Measurements from ENCODE around the gene MYO1B.

The MYO1B gene

GRCh38 chr2:191245046-191245868 is at the start of gene MYO1B:
Gene MYO1B, plus strand, starts transcription at chr2:191245404. Its CDS starts 31,492 bp downstream, at chr2:191276896.
- DNase-seq (ENCODE audit: low read depth in 2 of 2) = peak; percentile 64 to 65

GRCh38 chr2:191197096-191197495 is 48.1 kb upstream of the MYO1B start:
- DNase-seq (ENCODE audit: low read depth in 2 of 2) = no peak

- no peak for DNase-seq (ENCODE audit: low read depth in 2 of 2)
These were observed 46.9 kb upstream of the MYO1B start for GRCh38 chr2:191198271-191198670.

- DNase-seq (ENCODE audit: low read depth in 2 of 2) = no peak
These were observed 45.2 kb upstream of the MYO1B start for GRCh38 chr2:191199929-191200512.

DNA sequence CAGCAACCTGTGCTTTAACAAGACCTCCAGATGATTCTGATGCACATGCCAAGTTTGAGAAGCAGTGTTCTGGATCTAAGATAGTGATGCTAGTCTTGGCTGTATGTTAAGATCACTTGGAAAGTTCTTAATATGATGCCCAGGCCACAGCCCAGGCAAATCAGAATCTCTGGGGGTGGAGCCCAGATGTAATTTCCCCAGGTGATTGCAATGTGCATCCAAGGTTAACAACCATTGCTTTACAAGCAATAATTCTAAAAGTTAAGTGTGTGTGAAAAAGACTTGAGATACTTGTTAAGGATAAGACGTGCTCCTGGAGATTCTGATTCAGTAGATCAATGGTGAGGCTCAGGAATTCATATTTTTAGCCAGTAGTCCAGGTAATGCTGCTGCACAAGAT is 44.3 kb upstream of the MYO1B start:
- no peak for DNase-seq (ENCODE audit: low read depth in 2 of 2)

GRCh38 chr2:191202209-191202721 is 42.9 kb upstream of the MYO1B start:
- DNase-seq (ENCODE audit: low read depth in 2 of 2) = no peak

DNA sequence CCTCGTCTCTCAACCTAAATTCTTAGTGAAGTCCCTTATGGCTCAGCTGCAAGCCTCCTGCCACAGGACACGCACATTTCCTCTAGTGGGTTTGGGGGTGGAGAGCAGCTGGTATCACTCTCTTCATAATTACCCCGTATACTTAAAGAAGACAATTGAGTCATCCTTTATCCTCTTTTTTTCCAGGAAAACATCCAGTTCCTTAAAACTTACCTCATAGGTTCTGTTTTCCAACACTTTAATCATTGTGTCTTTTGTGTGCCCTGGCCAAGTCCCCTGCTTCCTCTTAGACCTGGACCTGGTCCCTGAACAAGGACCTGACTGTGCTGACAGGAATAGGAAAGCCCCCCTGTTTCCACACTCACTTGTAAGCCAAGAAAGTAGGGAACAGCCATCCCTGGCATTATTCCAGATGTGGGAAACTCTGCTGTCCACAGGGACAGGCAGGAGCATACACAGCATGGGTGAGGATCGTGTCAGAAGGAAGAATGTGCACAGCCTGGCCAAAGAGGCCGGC is 42.3 kb upstream of the MYO1B start:
- peak in 1 of 2 donors; percentile 24 for DNase-seq (ENCODE audit: low read depth in 2 of 2)

DNA sequence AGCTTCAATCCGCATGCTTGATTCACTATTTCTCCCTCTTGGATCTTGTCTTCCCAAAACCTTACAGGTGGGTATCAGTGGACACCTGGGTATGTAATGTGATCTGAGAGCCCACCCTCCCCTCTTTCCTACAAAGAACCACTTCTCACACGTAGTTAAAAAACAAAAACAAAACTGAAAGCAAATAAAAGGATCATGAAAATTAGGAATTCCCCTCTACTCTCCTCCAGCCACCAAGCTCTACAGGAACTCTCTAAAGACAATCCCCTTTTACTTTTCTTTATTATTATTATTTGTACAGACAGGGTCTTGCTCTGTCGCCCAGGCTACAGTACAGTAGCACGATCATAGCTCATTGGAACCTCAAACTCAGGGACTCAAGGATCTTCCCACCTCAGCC is 40.8 kb upstream of the MYO1B start:
- DNase-seq (ENCODE audit: low read depth in 2 of 2) = no peak

GRCh38 chr2:191206613-191207471 is 38.4 kb upstream of the MYO1B start:
- DNase-seq (ENCODE audit: low read depth in 2 of 2) = no peak

DNA sequence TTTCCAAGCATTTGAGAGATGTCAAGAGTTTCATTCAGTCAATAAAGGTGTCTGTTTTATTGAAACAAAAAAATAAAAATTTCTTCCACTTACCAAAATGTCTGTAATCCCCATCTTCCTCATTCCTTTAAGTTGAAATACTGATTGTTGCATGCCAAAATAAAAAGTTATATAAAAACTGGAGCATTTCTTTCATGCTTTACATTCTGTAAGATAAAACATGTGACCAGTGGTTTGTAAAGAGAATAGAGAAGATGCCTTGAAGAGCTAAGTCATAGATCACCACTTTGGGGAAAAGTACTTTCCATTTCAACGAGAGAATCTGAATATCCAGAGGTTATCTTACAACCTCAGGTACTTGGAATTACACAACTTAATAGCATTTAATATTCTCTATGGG is 35.9 kb upstream of the MYO1B start:
- no peak for DNase-seq (ENCODE audit: low read depth in 2 of 2)

GRCh38 chr2:191212119-191212518 is 33.1 kb upstream of the MYO1B start:
- DNase-seq (ENCODE audit: low read depth in 2 of 2) = no peak

DNA sequence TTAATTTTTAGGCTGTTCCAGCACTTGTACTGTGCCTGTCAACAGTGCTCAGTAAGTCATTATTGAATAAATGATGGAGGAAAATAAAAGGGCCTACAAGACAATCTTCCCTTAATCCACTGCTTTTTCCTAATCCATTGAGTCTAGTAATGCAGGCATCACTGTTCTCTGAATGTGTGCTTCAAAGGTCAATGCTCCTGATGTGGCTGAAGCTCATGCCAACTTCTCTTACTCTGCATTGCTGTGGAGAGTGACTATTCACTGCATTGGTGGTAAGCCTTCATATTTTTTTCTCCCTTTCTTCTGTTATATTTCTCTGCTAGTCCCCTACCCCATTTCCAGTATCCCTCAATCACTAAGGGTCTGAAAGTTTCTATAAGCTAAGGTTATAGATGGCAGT is 31.9 kb upstream of the MYO1B start:
- DNase-seq (ENCODE audit: low read depth in 2 of 2) = no peak

DNA sequence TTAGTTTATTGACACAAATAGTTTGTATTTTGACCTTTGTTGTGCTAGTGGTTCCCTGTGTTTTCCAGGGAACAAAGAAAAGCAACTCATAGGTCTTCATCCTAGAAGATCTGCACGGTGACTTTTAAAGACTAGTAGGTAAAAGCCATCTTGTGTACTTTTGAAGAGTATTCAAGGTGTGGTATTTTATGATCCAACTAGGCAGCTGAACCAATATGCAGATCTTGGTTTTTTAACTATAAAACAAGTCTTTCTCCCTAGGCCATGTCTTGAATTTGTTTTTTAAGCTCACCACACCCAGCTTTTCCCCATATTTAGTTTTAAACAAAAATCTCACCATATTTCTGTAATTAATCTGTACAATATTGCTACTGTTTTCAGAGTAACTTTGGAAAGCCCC is 30.0 kb upstream of the MYO1B start:
- no peak for DNase-seq (ENCODE audit: low read depth in 2 of 2)

DNA sequence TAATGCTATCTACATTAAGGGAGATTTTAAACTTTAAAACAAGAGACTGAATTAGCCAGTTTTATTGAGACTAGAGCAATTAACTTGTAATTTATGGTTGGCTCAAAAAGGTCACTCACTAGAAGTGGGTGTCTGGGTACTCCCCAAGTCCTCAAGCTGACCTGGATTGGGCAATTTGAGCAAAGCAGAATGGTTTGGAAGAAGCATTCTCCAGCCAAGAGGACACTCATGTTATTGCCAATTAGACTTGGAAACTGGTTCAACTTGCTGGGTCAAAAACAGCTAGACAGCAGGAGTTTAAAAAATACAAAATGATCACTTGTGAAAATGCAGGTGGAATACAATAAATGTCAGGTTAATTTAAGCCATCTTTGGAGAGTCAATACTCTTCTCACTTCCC is 29.5 kb upstream of the MYO1B start:
- no peak for DNase-seq (ENCODE audit: low read depth in 2 of 2)

- DNase-seq (ENCODE audit: low read depth in 2 of 2) = no peak
These were observed 27.6 kb upstream of the MYO1B start for GRCh38 chr2:191217580-191217979.

DNA sequence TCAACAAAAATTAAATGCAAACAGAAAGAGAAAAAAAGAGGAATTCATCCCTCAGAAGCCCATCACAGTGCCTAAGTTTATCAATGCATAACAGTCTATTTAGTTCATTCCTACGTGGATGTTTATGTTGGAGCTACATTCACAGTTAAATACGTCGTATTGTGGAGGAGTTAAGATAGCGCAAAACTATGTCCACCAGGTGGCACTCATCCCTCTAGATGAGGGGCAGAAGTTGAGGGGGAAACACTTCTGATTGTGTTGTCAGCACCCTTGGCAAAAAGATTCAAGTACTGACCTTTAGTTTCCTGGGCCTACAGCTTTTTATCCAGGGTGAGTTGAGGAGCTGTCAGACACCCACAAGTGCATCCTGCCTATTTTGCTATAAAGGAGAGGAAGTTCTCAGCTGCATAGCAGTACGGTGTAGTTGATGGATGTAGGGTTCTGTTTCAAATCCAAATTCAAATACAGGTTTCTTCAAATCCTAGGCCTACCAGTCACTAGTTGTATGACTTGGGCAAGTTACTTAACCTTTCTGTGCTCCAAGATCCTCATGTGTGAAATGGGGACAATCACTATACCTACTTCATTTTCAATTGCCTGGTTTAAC is 26.8 kb upstream of the MYO1B start:
- DNase-seq (ENCODE audit: low read depth in 2 of 2) = peak in 1 of 2 donors; percentile 34

- DNase-seq (ENCODE audit: low read depth in 2 of 2) = no peak
These were observed 24.5 kb upstream of the MYO1B start for GRCh38 chr2:191220671-191221070.

DNA sequence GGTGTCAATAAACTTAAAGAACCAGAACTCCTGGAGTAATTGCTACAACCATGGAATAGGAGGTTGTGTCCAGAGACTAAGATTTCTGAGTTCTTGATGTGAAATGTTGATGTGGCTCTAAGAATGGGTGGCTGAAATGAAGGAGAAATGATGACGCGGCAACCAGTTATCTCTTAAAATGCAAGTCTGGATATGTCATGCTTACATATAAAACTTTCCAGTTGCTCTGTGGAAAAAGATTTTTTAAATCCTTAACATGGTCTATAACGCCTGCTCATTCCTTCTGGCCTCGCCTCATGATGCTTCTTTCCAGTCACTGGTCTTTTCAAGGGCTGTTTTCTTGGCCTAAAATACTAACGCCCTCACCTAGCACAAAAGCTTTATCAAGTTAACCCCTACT is 23.5 kb upstream of the MYO1B start:
- DNase-seq (ENCODE audit: low read depth in 2 of 2) = no peak

DNA sequence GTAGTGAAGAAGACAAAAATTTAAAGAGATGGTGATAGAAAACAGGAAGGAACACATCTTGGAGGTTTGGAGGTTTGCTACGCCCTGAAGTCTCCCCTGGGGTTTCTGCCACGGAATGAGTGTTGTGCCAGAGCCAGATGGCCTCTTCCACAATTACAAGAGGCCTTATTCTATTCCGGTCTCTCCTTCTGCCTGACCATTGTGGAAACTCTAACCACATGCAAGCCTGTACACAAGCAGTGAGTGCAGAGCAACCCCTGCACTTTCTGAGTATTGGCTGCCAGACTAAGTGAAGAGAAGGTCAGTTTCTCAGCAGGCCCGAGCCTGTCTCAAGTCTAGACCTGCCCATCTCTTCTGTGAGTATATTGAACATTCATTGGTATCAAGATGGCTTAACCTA is 22.7 kb upstream of the MYO1B start:
- DNase-seq (ENCODE audit: low read depth in 2 of 2) = no peak

- DNase-seq (ENCODE audit: low read depth in 2 of 2) = no peak
These were observed 22.3 kb upstream of the MYO1B start for GRCh38 chr2:191222952-191223351.

DNA sequence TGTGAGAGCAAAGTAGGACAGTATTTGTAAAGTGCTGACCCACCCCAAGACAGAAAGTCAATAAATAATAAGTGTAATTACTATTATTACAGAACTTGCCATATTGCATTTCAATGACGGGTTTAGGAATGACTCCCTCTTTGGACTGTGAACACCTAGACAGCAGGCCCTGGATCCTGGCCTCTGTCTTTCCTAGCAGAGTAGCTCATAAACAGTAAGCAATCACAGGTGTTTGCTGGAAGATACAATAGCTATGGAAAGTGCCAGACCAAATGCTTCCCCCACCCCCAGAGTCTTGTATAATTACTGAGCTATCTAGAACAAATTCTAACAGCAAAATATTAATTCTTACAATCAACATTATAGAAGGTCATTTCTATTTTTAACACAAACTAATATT is 20.1 kb upstream of the MYO1B start:
- no peak for DNase-seq (ENCODE audit: low read depth in 2 of 2)

DNA sequence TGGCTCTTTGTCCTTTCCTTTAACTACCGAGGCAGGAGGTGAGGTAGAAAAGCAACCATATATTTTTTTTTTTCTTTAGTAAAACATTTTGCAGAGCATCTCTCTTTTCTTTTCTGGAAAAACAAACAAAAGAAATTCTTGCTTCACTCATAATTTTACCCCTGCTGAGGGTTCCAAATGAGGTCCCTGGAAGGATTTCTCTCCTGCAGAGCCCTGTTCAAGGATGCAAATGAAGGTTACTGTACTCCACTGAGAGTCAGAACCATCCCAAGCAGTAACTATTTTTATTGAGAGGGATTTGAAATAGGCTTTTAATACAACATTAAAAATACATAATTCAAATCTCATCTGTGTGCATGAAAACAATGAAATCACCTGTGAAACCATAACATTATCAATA is 19.5 kb upstream of the MYO1B start:
- no peak for DNase-seq (ENCODE audit: low read depth in 2 of 2)

Data from stimulated activated CD8-positive, alpha-beta memory T cell treated with anti-CD3 and anti-CD28 coated beads, Interleukin-15, amount 100 ng/mL, for 48 hours (primary cell).